Measurements from ENCODE around the gene FGF12.

GRCh38 chr3:192564611-192565010 is 162.7 kb downstream of the FGF12 start:
- TF ChIP-seq CTCF (IDR thresholded peaks at IDR 0.05) = no peak
- TF ChIP-seq POLR2A (IDR thresholded peaks at IDR 0.05) = no peak
